ENCODE data around the gene ANKS4B. TPM values are rescaled to one million over a fixed set of nuclear protein-coding genes. Genes with fewer than 3 reads are reported as not detected.

Gene ANKS4B
- total and polyA plus RNA-seq, 2 donors (not counting 3 experiments of a cell fraction or from before 2014, with no cell fraction given): not detected

GRCh38 chr16:21192991-21193390, 40.5 kb upstream of the ANKS4B start:
- Histone ChIP-seq H3K4me3 (replicated peaks in 1 of 3; ENCODE audit: insufficient read depth in 1 of 3, low read depth in 1 of 3, low read length in 3 of 3) (no peak overlapping the region), H3K9me3 (replicated peaks; ENCODE audit: control insufficient read depth, insufficient read depth, low read length) (no peaks in the 10 kb centered on the region), H3K27me3 (ENCODE audit: control insufficient read depth in 2 of 2, insufficient read depth in 2 of 2, low read length in 2 of 2) (peaks cover 12 to 13% of the 10 kb centered on the region in 2 experiments), H3K36me3 (ENCODE audit: control insufficient read depth in 2 of 2, extremely low read depth in 1 of 2, insufficient read depth in 2 of 2, low read length in 2 of 2) (no peaks in the 10 kb centered on the region), H2AFZ (ENCODE audit: low read depth, low read length) (no peak overlapping the region), H3K4me2 (ENCODE audit: insufficient read depth, low read length) (no peak overlapping the region), H3K79me2 (ENCODE audit: control insufficient read depth, insufficient read depth, low read length) (no peaks in the 10 kb centered on the region), H3K9ac (replicated peaks; ENCODE audit: extremely low read depth, insufficient read depth, low read length) (no peak overlapping the region), H3K9me1 (replicated peaks; ENCODE audit: control insufficient read depth, extremely low read depth, insufficient read depth, low read length) (no peaks in the 10 kb centered on the region), H4K20me1 (replicated peaks; ENCODE audit: control insufficient read depth, extremely low read depth, insufficient read depth, low read length) (no peaks in the 10 kb centered on the region), H3K27ac (ENCODE audit: insufficient read depth, low read depth, low read length) (no peak overlapping the region), H3K4me1 (ENCODE audit: control insufficient read depth, extremely low read depth, insufficient read depth, low read length) (peaks cover 6% of the 10 kb centered on the region)
- ChIA-PET CTCF (interaction anchor here (0.9 to 1.6 kb wide), 2 partner anchors 36 to 108 kb away, joined by 4 read pairs; no protein-coding TSS in a partner anchor), POLR2A (no interaction called here)
- dilution Hi-C loops (cut with MboI; ENCODE audit: extremely low pct_ligation_motif_present, low sequenced_read_pairs) (no loop called here), intact Hi-C loops (cut with micrococcal nuclease) (no loop called here)
- no peak for TF ChIP-seq GATA2 (IDR thresholded peaks at IDR 0.05; ENCODE audit: insufficient read depth, insufficient read length, low read depth, low read length)
- no peak for TF ChIP-seq POLR2AphosphoS5 (IDR thresholded peaks at IDR 0.05; ENCODE audit: insufficient read depth, low read depth, low read length)
- TF ChIP-seq MYC (IDR thresholded peaks at IDR 0.05; ENCODE audit: low read depth, low read length): no peak
- TF ChIP-seq FOS (IDR thresholded peaks at IDR 0.05; ENCODE audit: borderline replicate concordance, insufficient read depth, low read length): no peak
- TF ChIP-seq CTCF (IDR thresholded peaks at IDR 0.05; ENCODE audit: extremely low read depth in 1 of 2, insufficient read depth in 1 of 2, low read depth in 1 of 2, low read length in 2 of 2): no peak
- no peak for TF ChIP-seq POLR2A (IDR thresholded peaks at IDR 0.05; ENCODE audit: low read depth, low read length)
- no peak for TF ChIP-seq MAX (IDR thresholded peaks at IDR 0.05; ENCODE audit: insufficient read depth, insufficient read length)
- no peak for TF ChIP-seq JUN (IDR thresholded peaks at IDR 0.05; ENCODE audit: borderline replicate concordance, insufficient read depth, insufficient read length, low read depth)
- TF ChIP-seq EZH2 (IDR thresholded peaks at IDR 0.05; ENCODE audit: borderline replicate concordance, low read depth, low read length, severe bottlenecking): no peak
- no TSS peak for BruUV-seq (replicated peaks)
- DNase-seq (ENCODE audit: low read depth, low spot score): no peak
- FAIRE-seq: no peak

Measured in endothelial cell of umbilical vein (primary cell).